HG03025 (cell line): ENCODE results near the gene ASIP.
"Not testable (repeated sequence)": the region's sequence is repeated elsewhere in the genome, so short reads cannot be mapped to it uniquely, and the experiment has no call there.

Experiments used
- ATAC-seq: cut with Tn5 transposase; IDR thresholded peaks from one replicate; pipeline ENCODE4 v1.9.1; 2021; ENCODE audit warnings: mild to moderate bottlenecking, moderate library complexity; ENCODE audit not compliant: unreplicated experiment, low FRiP score

Gene ASIP

GRCh38 chr20:34282041-34282440, 40.8 kb downstream of the ASIP start:
- ATAC-seq: no peak

- ATAC-seq: no peak
Observed at GRCh38 chr20:34283844-34284243, 42.6 kb downstream of the ASIP start.

GRCh38 chr20:34285450-34285849, 44.2 kb downstream of the ASIP start:
- ATAC-seq: no peak

- not testable (repeated sequence) for ATAC-seq
Observed at GRCh38 chr20:34287500-34287899, 46.3 kb downstream of the ASIP start.

DNA sequence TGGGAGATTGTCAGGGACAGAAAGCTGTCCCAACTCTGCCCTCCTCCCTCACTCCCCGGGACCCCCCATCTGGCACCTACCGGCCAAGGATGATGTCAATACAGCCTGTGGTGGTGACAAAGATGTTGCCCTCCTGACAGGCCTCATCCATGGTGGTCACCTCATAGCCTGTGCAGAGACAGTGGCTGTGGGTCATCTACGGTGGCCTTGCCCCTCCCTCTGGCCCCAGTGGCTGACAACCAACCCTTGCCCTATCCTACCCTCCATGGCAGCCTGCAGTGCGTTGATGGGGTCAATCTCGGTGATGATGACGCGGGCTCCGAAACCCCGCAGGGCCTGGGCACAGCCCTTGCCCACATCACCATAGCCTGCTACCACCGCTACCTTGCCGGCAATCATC, 49.2 kb downstream of the ASIP start:
- ATAC-seq: no peak

DNA sequence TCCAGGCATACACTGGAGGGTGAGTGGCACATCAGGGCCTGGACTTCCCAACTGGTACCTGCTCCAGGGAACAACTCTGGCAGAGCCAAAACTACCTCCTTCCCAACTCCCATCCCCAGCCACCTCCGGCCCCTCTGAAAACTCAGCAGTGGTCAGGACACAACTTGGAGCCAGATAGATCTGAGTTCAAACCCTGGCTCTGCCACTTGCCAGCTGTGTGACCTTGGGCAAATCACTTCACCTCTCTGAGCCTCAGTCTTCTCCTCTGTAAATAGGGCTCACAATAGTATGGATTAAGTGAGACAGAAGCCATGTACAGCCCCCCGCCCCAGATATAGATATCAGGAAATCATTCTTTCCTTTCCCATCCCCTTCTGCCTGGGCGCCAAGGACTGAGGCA, 51.3 kb downstream of the ASIP start:
- ATAC-seq: no peak

DNA sequence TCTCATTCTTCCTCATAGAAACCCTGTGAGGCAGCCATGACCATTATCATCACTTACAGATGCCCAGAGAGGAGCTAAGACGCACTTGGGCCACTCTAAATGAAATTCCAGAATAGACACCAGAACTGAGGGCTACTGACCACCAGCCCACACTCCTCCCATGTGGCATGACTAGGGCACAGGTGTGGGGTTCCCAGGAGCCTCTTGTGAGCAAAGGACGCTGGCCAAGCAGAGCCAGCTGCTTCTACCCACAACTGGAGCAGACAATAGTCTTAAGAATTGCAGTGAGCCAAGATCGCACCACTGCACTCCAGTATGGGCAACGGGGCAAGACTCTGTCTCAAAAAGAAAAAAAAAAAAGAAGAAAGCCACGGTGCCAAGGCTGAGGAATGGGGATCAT, 51.9 kb downstream of the ASIP start:
- no peak for ATAC-seq

- ATAC-seq: no peak
Observed at GRCh38 chr20:34293589-34293988, 52.4 kb downstream of the ASIP start.

- no peak for ATAC-seq
Observed at GRCh38 chr20:34294563-34294962, 53.3 kb downstream of the ASIP start.

- no peak for ATAC-seq
Observed at GRCh38 chr20:34295284-34295683, 54.1 kb downstream of the ASIP start.

GRCh38 chr20:34296468-34296867, 55.2 kb downstream of the ASIP start:
- no peak for ATAC-seq

DNA sequence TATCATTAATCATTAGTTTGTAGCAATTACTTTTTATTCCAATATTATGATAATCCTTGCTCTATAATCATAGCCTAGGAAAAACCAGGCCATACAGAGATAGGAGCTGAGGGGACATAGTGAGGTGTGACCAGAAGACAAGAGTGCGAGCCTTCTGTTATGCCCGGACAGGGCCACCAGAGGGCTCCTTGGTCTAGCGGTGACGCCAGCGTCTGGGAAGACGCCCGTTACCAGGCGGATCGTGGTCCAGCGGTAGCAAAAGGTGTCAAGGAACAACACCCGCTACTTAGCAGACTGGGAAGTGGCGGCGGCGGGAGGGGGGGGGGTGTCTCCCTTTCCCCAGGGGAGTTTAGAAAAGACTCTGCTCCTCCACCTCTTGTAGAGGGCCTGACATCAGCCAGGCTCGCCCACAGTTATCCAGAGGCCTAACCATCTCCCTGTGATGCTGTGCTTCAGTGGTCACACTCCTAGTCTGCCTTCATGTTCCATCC, 57.1 kb downstream of the ASIP start:
- not testable (repeated sequence) for ATAC-seq

GRCh38 chr20:34299556-34300255, 58.5 kb downstream of the ASIP start:
- ATAC-seq: no peak

GRCh38 chr20:34300256-34300806, 59.1 kb downstream of the ASIP start:
- ATAC-seq: no peak

- ATAC-seq: no peak
Observed at GRCh38 chr20:34300809-34301586, 59.8 kb downstream of the ASIP start.

- no peak for ATAC-seq
Observed at GRCh38 chr20:34301587-34302311, 60.5 kb downstream of the ASIP start.

GRCh38 chr20:34302312-34302722, 61.1 kb downstream of the ASIP start:
- no peak for ATAC-seq

- peak; percentile 81 for ATAC-seq
Observed at GRCh38 chr20:34302723-34303533, 61.7 kb downstream of the ASIP start, which contains the start of gene AHCY. AHCY (minus strand) TSS chr20:34303355; CDS start chr20:34303270, 85 bp downstream.

- no peak for ATAC-seq
Observed at GRCh38 chr20:34305333-34306230, 64.4 kb downstream of the ASIP start.
